Thoracic aorta (tissue), 2 donors: ENCODE results near the gene COL3A1. TPM values are rescaled to one million over a fixed set of nuclear protein-coding genes. Genes with fewer than 3 reads are reported as not detected.
A peak's percentile ranks its signal among the peaks of the same experiment; 100 is the strongest.

Source experiments
- ATAC-seq: fragments of 150-250 bp; one replicate; pipeline ENCODE4 v1.8.0; 2017; ENCODE audit warnings: low read depth; ENCODE audit not compliant: insufficient number of reproducible peaks, low FRiP score
- DNase-seq: peaks from one replicate; pipeline ENCODE4 v3.0.0-alpha.2; 2020; ENCODE audit warnings: low spot score
- H3K27ac ChIP-seq, 2 donors: fragments of 200-600 bp; sonication (generic); 1 replicate in 1 of 2; 2 replicates in 1 of 2; pipeline ENCODE4 v1.5.1; 2016; ENCODE audit warnings: mild to moderate bottlenecking in 2 of 2, moderate library complexity in 2 of 2
- H3K27me3 ChIP-seq: fragments of 200-600 bp; sonication (generic); replicated peaks from 2 replicates; pipeline ENCODE4 v1.6.0; 2016; ENCODE audit warnings: mild to moderate bottlenecking; ENCODE audit not compliant: insufficient read depth
- H3K36me3 ChIP-seq: fragments of 200-600 bp; sonication (generic); one replicate; pipeline ENCODE4 v1.5.1; 2016
- H3K4me1 ChIP-seq, 2 donors: fragments of 200-600 bp; sonication (generic); 1 replicate in 1 of 2; 2 replicates in 1 of 2; pipeline versions ENCODE4 v1.5.1 to v1.6.0; 2016; ENCODE audit warnings: low read depth in 2 of 2, mild to moderate bottlenecking in 1 of 2; ENCODE audit not compliant: control insufficient read depth in 1 of 2
- H3K4me3 ChIP-seq: fragments of 200-600 bp; sonication (generic); 2 replicates; pipeline ENCODE4 v1.5.1; 2016; ENCODE audit warnings: mild to moderate bottlenecking
- H3K9me3 ChIP-seq: fragments of 200-600 bp; sonication (generic); 2 replicates; pipeline ENCODE4 v1.5.1; 2016
- CTCF ChIP-seq: fragments of 200-600 bp; sonication (generic); IDR thresholded peaks from one replicate; pipeline ENCODE4 v1.5.1; 2019; ENCODE audit warnings: antibody characterized with exemption
- total RNA-seq, 2 donors: library from RNA; depleted of rRNA; stranded (reverse); fragments of >200 nt; gene quantifications; one replicate each; pipeline versions ENCODE4 v1.1.0 to v1.2.3, GENCODE V29; 2016

The COL3A1 gene
- total RNA-seq, 2 donors from 2014 or later = 734 to 875 TPM

GRCh38 chr2:188973641-188974040, 532 bp upstream of the COL3A1 start:
- no peak for TF ChIP-seq CTCF
- DNase-seq (no peak), ATAC-seq (no peak)
- Histone ChIP-seq H3K27ac (peak overlapping the region in 1 of 2 donors; percentile 89), H3K9me3 (no peaks in the 10 kb centered on the region), H3K4me1 (peaks cover 0 to 21% of the 10 kb centered on the region in 2 donors), H3K4me3 (peak overlapping the region; percentile 78), H3K36me3 (no peaks in the 10 kb centered on the region), H3K27me3 (no peaks in the 10 kb centered on the region)

GRCh38 chr2:188975497-188976102, 1.4 kb downstream of the COL3A1 start:
- H3K9me3 ChIP-seq = no peaks in the 10 kb centered on the region
- no peaks in the 10 kb centered on the region for H3K27me3 ChIP-seq
- peaks cover 2 to 25% of the 10 kb centered on the region in 2 donors for H3K4me1 ChIP-seq
- H3K27ac ChIP-seq = peak overlapping the region; percentile 89
- H3K4me3 ChIP-seq = peak overlapping the region; percentile 78
- no peaks in the 10 kb centered on the region for H3K36me3 ChIP-seq
- ATAC-seq = peak; percentile 87
- peak; percentile 25 for DNase-seq
- TF ChIP-seq CTCF = no peak

- DNase-seq (no peak), ATAC-seq (peak; percentile 15)
- Histone ChIP-seq H3K36me3 (peaks cover 3% of the 10 kb centered on the region), H3K27me3 (no peaks in the 10 kb centered on the region), H3K4me3 (peak overlapping the region; percentile 78), H3K9me3 (no peaks in the 10 kb centered on the region), H3K27ac (peak overlapping the region; percentile 89), H3K4me1 (peaks cover 10 to 28% of the 10 kb centered on the region in 2 donors)
- TF ChIP-seq CTCF = peak; percentile 44
Observed at GRCh38 chr2:188976545-188977268, 2.5 kb downstream of the COL3A1 start.

- peak overlapping the region; percentile 78 for H3K4me3 ChIP-seq
- ATAC-seq (no peak), DNase-seq (no peak)
- no peaks in the 10 kb centered on the region for H3K27me3 ChIP-seq
- H3K36me3 ChIP-seq = peaks cover 3% of the 10 kb centered on the region
- H3K9me3 ChIP-seq = no peaks in the 10 kb centered on the region
- peak overlapping the region; percentile 89 for H3K27ac ChIP-seq
- peaks cover 16 to 34% of the 10 kb centered on the region in 2 donors for H3K4me1 ChIP-seq
- no peak for TF ChIP-seq CTCF
Observed at GRCh38 chr2:188977317-188977716, 3.1 kb downstream of the COL3A1 start.

- Histone ChIP-seq H3K9me3 (no peaks in the 10 kb centered on the region), H3K27me3 (no peaks in the 10 kb centered on the region), H3K36me3 (peaks cover 3% of the 10 kb centered on the region), H3K4me1 (peaks cover 24 to 46% of the 10 kb centered on the region in 2 donors), H3K27ac (peak overlapping the region; percentile 89), H3K4me3 (peak overlapping the region; percentile 78)
- no peak for ATAC-seq
- no peak for TF ChIP-seq CTCF
- no peak for DNase-seq
Observed at GRCh38 chr2:188978291-188979081, 4.3 kb downstream of the COL3A1 start.
